H1 (cell line): ENCODE measurements around the gene BFSP2. TPM values are rescaled to one million over a fixed set of nuclear protein-coding genes. Genes with fewer than 3 reads are reported as not detected.
A peak's percentile ranks its signal among the peaks of the same experiment; 100 is the strongest.

Experiments used
- CTCF ChIA-PET: fragments of 300-600 bp; sonication (Branson Sonifier 250); formaldehyde crosslinking; loops from one replicate; lab custom pipeline; 2021; ENCODE audit not compliant: partially characterized antibody; lab: Charles Lee
- POLR2A ChIA-PET: fragments of 300-600 bp; sonication (Branson Sonifier 250); formaldehyde crosslinking; loops from one replicate; lab custom pipeline; 2021; ENCODE audit warnings: inconsistent platforms; ENCODE audit not compliant: partially characterized antibody; lab: Charles Lee
- DNase-seq, 2 experiments: peaks; one replicate each; pipeline versions ENCODE4 v3.0.0 to v3.0.0-alpha.2; 2010 to 2022; ENCODE audit warnings: low spot score in 2 of 2, low read depth in 1 of 2, mixed read lengths in 1 of 2
- FAIRE-seq: peaks from 2 replicates; lab custom pipeline; 2011; peaks lifted over from hg19 to GRCh38; lab: Jason Lieb, UNC
- H2AFZ ChIP-seq: 2 replicates; pipeline ENCODE4 v1.8.1; 2012; ENCODE audit warnings: low read length, inconsistent platforms
- H2AK5ac ChIP-seq: 2 replicates; pipeline ENCODE4 v1.6.1; 2013; ENCODE audit warnings: low read depth, low read length
- H2BK120ac ChIP-seq: replicated peaks from 2 replicates; pipeline ENCODE3; 2013; ENCODE audit warnings: low read depth, low read length, inconsistent platforms
- H2BK12ac ChIP-seq: 2 replicates; pipeline ENCODE4 v1.6.1; 2013; ENCODE audit warnings: low read depth, low read length
- H2BK15ac ChIP-seq: 2 replicates; pipeline ENCODE4 v1.6.1; 2013; ENCODE audit warnings: low read length
- H2BK20ac ChIP-seq: 2 replicates; pipeline ENCODE4 v1.6.1; 2013; ENCODE audit warnings: low read length
- H2BK5ac ChIP-seq: 2 replicates; pipeline ENCODE4 v1.6.1; 2013; ENCODE audit warnings: low read depth, low read length
- H3K14ac ChIP-seq: 2 replicates; pipeline ENCODE4 v1.6.1; 2013; ENCODE audit warnings: inconsistent platforms; ENCODE audit not compliant: insufficient read length
- H3K18ac ChIP-seq: 2 replicates; pipeline ENCODE4 v1.6.1; 2013; ENCODE audit warnings: low read length; ENCODE audit errors: extremely low read depth
- H3K23ac ChIP-seq: 2 replicates; pipeline ENCODE4 v1.6.1; 2013; ENCODE audit warnings: inconsistent platforms; ENCODE audit not compliant: insufficient read length
- H3K23me2 ChIP-seq: 2 replicates; pipeline ENCODE4 v1.6.1; 2013; ENCODE audit warnings: low read depth, low read length
- H3K27ac ChIP-seq: 2 replicates; pipeline ENCODE4 v1.6.1; 2011; ENCODE audit warnings: low read depth, low read length, inconsistent platforms
- H3K27me3 ChIP-seq, 4 experiments: replicated peaks in 1 of 4; 1 replicate in 1 of 4; 2 replicates in 3 of 4; pipeline versions ENCODE4 v1.6.1 to v1.8.1; 2011 to 2013; ENCODE audit warnings: low read length in 3 of 4, mild to moderate bottlenecking in 3 of 4, inconsistent platforms in 2 of 4, mixed read lengths in 2 of 4, moderate library complexity in 1 of 4; ENCODE audit not compliant: control insufficient read depth in 3 of 4, insufficient read depth in 3 of 4; ENCODE audit errors: extremely low read depth in 1 of 4
- H3K36me3 ChIP-seq, 4 experiments: 2 replicates each; pipeline versions ENCODE4 v1.6.1 to v1.8.1; 2011 to 2013; ENCODE audit warnings: mild to moderate bottlenecking in 4 of 4, low read length in 3 of 4, moderate library complexity in 2 of 4, control low read depth in 1 of 4, inconsistent platforms in 1 of 4; ENCODE audit not compliant: insufficient read depth in 4 of 4, control insufficient read depth in 2 of 4
- H3K4ac ChIP-seq: replicated peaks from 2 replicates; pipeline ENCODE3; 2013; ENCODE audit warnings: low read length, low read depth, mixed read lengths, inconsistent platforms; ENCODE audit not compliant: insufficient read length
- H3K4me1 ChIP-seq, 4 experiments: replicated peaks in 1 of 4; 1 replicate in 1 of 4; 2 replicates in 3 of 4; pipeline versions ENCODE4 v1.6.1 to v1.8.1; 2011 to 2013; ENCODE audit warnings: low read length in 3 of 4, inconsistent platforms in 2 of 4, mixed read lengths in 1 of 4; ENCODE audit not compliant: insufficient read depth in 4 of 4, control insufficient read depth in 3 of 4
- H3K4me2 ChIP-seq, 2 experiments: 2 replicates each; pipeline versions ENCODE4 v1.6.1 to v1.8.1; 2011 to 2013; ENCODE audit warnings: low read depth in 2 of 2, low read length in 2 of 2, control low read depth in 1 of 2, inconsistent platforms in 1 of 2, mild to moderate bottlenecking in 1 of 2; ENCODE audit not compliant: insufficient read depth in 1 of 2
- H3K4me3 ChIP-seq, 4 experiments: fragments of 200-600, 300-600 bp in 1 of 4; sonication (generic), shearing (Covaris generic), sonication (Bioruptor Twin) in 1 of 4; 2 replicates each; pipeline versions ENCODE4 v1.5.1 to v1.8.1; 2011 to 2016; ENCODE audit warnings: low read length in 4 of 4, low read depth in 3 of 4, control low read depth in 2 of 4, inconsistent platforms in 2 of 4, mild to moderate bottlenecking in 2 of 4, mixed read lengths in 1 of 4, moderate library complexity in 1 of 4; ENCODE audit not compliant: insufficient read depth in 2 of 4; ENCODE audit errors: extremely low read depth in 1 of 4
- H3K56ac ChIP-seq: replicated peaks from 2 replicates; pipeline ENCODE3; 2013; ENCODE audit warnings: low read depth, mild to moderate bottlenecking, mixed read lengths, low read length, inconsistent platforms; ENCODE audit not compliant: insufficient read length
- H3K79me1 ChIP-seq: 2 replicates; pipeline ENCODE4 v1.6.1; 2013; ENCODE audit warnings: low read depth, low read length, control low read depth
- H3K79me2 ChIP-seq, 2 experiments: 2 replicates each; pipeline versions ENCODE4 v1.6.1 to v1.8.1; 2012 to 2013; ENCODE audit warnings: low read length in 2 of 2, mild to moderate bottlenecking in 2 of 2, inconsistent platforms in 1 of 2; ENCODE audit not compliant: insufficient read depth in 2 of 2, control insufficient read depth in 1 of 2
- H3K9ac ChIP-seq, 4 experiments: replicated peaks in 1 of 4; 1 replicate in 1 of 4; 2 replicates in 3 of 4; pipeline versions ENCODE4 v1.6.1 to v1.8.1; 2011 to 2013; ENCODE audit warnings: low read depth in 3 of 4, low read length in 3 of 4, control low read depth in 2 of 4, mild to moderate bottlenecking in 2 of 4, moderate library complexity in 2 of 4, inconsistent platforms in 1 of 4; ENCODE audit errors: extremely low read depth in 1 of 4
- H3K9me3 ChIP-seq, 2 experiments: 2 replicates each; pipeline versions ENCODE4 v1.6.1 to v1.8.1; 2012 to 2013; ENCODE audit warnings: mild to moderate bottlenecking in 2 of 2, moderate library complexity in 2 of 2, control low read depth in 1 of 2, inconsistent platforms in 1 of 2, low read depth in 1 of 2, low read length in 1 of 2, mixed read lengths in 1 of 2; ENCODE audit not compliant: insufficient read depth in 2 of 2
- H4K20me1 ChIP-seq, 2 experiments: replicated peaks in 1 of 2; 2 replicates each; pipeline versions ENCODE3 to v1.8.1; 2011 to 2013; ENCODE audit warnings: inconsistent platforms in 2 of 2, low read length in 2 of 2, mild to moderate bottlenecking in 1 of 2; ENCODE audit not compliant: insufficient read depth in 2 of 2, control insufficient read depth in 1 of 2
- H4K5ac ChIP-seq: 2 replicates; pipeline ENCODE4 v1.6.1; 2013; ENCODE audit warnings: low read length, low read depth, mixed read lengths, inconsistent platforms; ENCODE audit not compliant: insufficient read length
- H4K8ac ChIP-seq: 2 replicates; pipeline ENCODE4 v1.8.0; 2013; ENCODE audit warnings: mild to moderate bottlenecking, moderate library complexity, low read length, inconsistent platforms; ENCODE audit not compliant: insufficient read depth; ENCODE audit errors: extremely low read depth
- H4K91ac ChIP-seq: replicated peaks from 2 replicates; pipeline ENCODE3; 2013; ENCODE audit warnings: low read length, mixed read lengths, inconsistent platforms; ENCODE audit not compliant: insufficient read length
- FOSL1 ChIP-seq: IDR thresholded peaks from 2 replicates; pipeline ENCODE4 v1.6.1; 2011; ENCODE audit warnings: mild to moderate bottlenecking, low read depth, low read length, moderate library complexity; ENCODE audit not compliant: insufficient read depth
- YY1 ChIP-seq: IDR thresholded peaks from 2 replicates; pipeline ENCODE4 v1.6.1; 2011; ENCODE audit warnings: low read depth, mild to moderate bottlenecking, low read length
- WGBS, 2 experiments: shearing (Covaris generic) in 1 of 2; methylation state at CpG; one replicate each; pipeline versions ENCODE4 v1.1.6 to v1.1.7; 2013 to 2015; ENCODE audit warnings: low lambda C conversion rate in 2 of 2, mixed read lengths in 2 of 2, inconsistent platforms in 1 of 2, low coverage in 1 of 2, missing lambda C conversion rate in 1 of 2; ENCODE audit not compliant: insufficient replicate concordance in 2 of 2, insufficient coverage in 1 of 2, insufficient read length in 1 of 2; ENCODE audit errors: extremely low coverage in 1 of 2, missing lambda C conversion rate in 1 of 2; 5-methylcytosine and 5-hydroxymethylcytosine counted together
- polyA plus RNA-seq, 7 experiments: library from polyadenylated mRNA; depleted of rRNA in 3 of 7; stranded (reverse) in 5 of 7; unstranded in 2 of 7; fragments of >200 nt in 5 of 7; fragments of 200-250 nt in 2 of 7; gene quantifications; 1 replicate in 5 of 7; 2 replicates in 1 of 7; 4 replicates in 1 of 7; pipeline versions ENCODE4 v1.2.1 to v1.2.3, GENCODE V29; 2011 to 2013; ENCODE audit warnings: missing spikeins in 2 of 7, mixed read lengths in 2 of 7
- total RNA-seq: library from RNA; stranded (reverse); fragmentation: NEBNext Ultra II Directional; extraction: Animal tissue kit (Norgen Biotek cat#: 25700); gene quantifications from 2 replicates; pipeline ENCODE4 v1.2.1, GENCODE V29; 2021
- TF ChIP-seq, protein P1 (sequence below): IDR thresholded peaks from 2 replicates; pipeline ENCODE4 v1.6.1; 2012; ENCODE audit warnings: inconsistent platforms

The BFSP2 gene
- total and polyA plus RNA-seq, 2 of the 8 experiments (the other 6 are each of a cell fraction or from before 2014, with no cell fraction given): not detected

- Histone ChIP-seq H4K20me1 (no peaks in the 10 kb centered on the region), H3K79me2 (no peaks in the 10 kb centered on the region), H2BK15ac (no peak overlapping the region), H3K4me1 (peaks cover 0 to 10% (median 6%) of the 10 kb centered on the region in 4 experiments; a peak in 5 of 7 replicates), H3K23ac (no peak overlapping the region), H3K79me1 (no peaks in the 10 kb centered on the region), H2BK12ac (no peak overlapping the region), H3K18ac (no peak overlapping the region), H2BK120ac (no peak overlapping the region), H3K23me2 (no peaks in the 10 kb centered on the region), H3K36me3 (no peaks in the 10 kb centered on the region), H3K27me3 (peaks cover 0 to 5% (median 0%) of the 10 kb centered on the region in 4 experiments; a peak in 4 of 7 replicates), H4K91ac (no peak overlapping the region), H3K4ac (no peak overlapping the region), H3K56ac (no peak overlapping the region), H4K8ac (no peak overlapping the region), H4K5ac (no peak overlapping the region), H2AK5ac (no peak overlapping the region), H3K9me3 (no peaks in the 10 kb centered on the region), H3K4me3 (no peak overlapping the region), H3K9ac (no peak overlapping the region), H3K14ac (no peak overlapping the region), H2AFZ (no peak overlapping the region), H3K4me2 (no peak overlapping the region), H3K27ac (no peak overlapping the region), H2BK5ac (no peak overlapping the region), H2BK20ac (no peak overlapping the region)
- ChIA-PET POLR2A (interaction anchor here (0.7 kb wide), 1 partner anchor 9 kb away, joined by 5 read pairs; no protein-coding TSS in a partner anchor), CTCF (interaction anchor here (0.6 to 3.5 kb wide), 8 partner anchors 10 to 105 kb away, joined by 3 to 13 read pairs (median 3); no protein-coding TSS in a partner anchor)
- DNase-seq (no peak), FAIRE-seq (no peak)
- WGBS, 2 experiments: 79% methylated on average over 8 of the region's 8 CpGs; no CpG with 5 or more reads in 1 of the 2 experiments
- TF ChIP-seq, protein P1, sequence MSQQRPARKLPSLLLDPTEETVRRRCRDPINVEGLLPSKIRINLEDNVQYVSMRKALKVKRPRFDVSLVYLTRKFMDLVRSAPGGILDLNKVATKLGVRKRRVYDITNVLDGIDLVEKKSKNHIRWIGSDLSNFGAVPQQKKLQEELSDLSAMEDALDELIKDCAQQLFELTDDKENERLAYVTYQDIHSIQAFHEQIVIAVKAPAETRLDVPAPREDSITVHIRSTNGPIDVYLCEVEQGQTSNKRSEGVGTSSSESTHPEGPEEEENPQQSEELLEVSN: 0 out of 2 replicates have a peak, but pooled peaks have one; percentile 24
- TF ChIP-seq YY1 (no peak), FOSL1 (no peak)
Observed at GRCh38 chr3:133474251-133474801, 74.5 kb downstream of the BFSP2 start.
